Measurements from ENCODE around the gene IL23R.

Gene IL23R

DNA sequence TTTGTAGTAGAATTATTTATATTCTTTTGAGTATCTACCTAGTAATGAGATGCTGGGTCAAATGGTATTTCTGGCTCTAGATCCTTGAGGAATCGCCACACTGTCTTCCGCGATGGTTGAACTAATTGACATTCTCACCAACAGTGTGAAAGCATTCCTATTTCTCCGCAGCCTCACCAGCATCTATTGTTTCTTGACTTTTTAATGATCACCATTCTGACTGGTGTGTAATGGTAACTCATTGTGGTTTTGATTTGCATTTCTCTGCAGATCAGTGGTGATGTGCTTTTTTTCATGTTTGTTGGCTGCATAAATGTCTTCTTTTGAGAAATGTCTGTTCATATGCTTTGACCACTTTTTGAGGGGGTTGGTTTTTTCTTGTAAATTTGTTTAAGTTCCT lies 15.3 kb upstream of the IL23R start:
- no peak for DNase-seq

DNA sequence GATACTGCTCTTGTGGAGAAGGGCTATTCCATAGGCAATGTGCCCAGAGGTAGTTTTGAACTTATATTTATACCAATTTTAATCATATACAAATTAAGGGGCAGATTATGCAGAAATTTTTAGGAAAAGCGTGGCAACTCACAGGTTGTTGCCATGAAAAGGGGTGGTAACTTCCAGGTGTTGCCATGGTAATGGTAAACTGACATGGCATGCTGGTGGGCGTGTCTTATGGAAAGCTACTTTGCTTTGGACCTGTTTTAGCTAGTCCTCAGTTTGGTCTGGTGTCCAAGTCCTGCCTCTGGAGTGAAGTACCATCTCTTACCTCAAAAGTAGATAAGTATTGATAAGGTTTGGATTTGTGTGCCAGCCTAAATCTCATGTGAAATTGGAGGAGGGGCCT lies 7.9 kb upstream of the IL23R start:
- no peak for DNase-seq

DNA sequence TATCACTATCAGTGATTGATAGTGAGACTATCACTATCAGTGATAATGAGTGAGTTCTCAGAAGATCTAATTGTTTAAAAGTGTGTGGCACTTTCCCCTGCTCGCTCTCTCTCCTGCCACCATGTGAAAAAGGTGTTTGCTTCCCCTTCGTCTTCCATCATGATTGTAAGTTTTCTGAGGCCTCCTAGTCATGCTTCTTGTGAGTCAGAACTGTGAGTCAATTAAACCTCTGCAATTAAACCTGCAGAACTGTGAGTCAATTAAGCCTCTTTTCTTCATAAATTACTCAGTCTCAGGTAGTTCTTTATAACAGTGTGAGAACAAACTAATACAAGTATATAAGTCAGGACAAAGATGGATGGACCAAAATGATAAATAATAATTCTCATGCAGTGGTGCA lies 7.0 kb upstream of the IL23R start:
- no peak for DNase-seq

DNA sequence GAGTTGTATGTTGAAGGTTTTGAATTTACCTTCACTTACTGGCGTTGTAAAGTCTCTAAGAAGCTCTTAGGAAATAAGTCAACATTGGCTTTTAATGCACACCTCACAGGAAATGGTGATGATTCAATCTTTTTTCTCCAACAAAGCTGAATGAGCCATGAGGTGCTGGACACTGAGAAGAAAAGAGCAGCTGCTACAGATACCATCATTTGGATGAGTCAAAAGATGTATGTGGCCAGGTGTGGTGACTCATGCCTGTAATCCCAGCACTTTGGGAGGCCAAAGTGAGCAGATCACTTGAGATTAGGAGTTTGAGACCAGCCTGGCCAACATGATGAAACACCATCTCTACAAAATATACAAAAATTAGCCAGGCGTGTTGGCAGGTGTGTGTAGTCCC lies 3.3 kb upstream of the IL23R start:
- peak in 1 of 2 experiments; percentile 42 for DNase-seq

DNA sequence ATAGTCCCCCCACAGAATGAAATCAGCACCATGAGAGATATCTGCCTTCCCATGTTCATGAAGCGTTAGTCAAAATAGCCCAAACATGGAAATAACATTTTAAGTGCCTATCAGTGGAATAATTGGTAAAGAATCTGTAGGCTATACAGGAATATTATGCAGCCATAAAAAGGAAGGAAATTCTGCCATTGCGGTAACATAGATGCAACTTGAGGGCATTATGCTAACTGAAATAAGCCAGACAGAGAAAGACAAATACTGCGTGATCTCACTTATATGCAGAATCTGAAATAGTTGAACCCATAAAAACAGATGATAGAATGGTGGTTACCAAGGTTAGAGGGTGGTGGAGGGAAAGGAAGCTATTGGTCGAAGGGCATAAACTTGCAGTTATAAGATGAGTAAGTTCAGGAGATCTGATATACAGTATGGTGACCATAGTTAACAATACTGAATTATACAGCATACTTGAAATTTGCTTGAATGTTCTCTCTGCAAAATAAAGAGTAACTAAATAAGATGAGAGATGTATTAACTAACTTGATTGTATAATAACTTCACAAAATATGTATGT lies 699 bp upstream of the IL23R start:
- DNase-seq, result no peak

DNA sequence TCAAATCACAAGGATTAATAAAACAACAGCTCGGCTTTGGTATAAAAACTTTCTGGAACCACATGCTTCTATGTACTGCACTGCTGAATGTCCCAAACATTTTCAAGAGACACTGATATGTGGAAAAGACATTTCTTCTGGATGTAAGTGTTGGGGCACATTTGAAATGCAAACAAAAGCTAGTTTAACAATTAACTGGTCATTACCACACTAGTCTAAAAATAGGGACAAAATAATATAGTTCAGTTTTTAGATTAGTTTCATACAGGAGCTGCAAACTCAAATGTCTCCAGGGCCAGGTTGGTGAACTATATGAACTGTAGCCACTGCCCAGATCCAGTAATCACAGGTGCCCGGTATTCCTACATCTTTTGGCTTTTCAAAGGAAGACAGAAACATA lies 3.2 kb downstream of the IL23R start:
- no peak for DNase-seq

DNA sequence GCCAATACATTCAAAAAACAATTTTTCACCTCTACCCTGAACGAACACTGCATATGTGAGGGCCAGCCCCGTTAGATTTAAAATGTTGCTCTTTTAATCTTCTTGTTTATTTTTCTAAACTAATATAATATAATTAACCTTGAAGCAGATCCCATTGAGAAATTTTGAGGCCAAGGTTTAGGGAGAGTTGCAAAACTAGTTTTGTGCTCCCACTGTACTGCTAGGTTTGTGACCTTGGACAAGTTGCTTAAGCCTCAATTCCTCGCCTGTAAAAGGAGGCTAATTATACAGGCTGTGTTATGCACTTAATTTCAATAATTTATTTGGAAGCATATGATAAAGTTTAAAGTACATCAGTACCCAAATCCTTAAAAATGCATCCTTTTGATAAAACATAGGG lies 3.7 kb downstream of the IL23R start:
- DNase-seq, result no peak

DNA sequence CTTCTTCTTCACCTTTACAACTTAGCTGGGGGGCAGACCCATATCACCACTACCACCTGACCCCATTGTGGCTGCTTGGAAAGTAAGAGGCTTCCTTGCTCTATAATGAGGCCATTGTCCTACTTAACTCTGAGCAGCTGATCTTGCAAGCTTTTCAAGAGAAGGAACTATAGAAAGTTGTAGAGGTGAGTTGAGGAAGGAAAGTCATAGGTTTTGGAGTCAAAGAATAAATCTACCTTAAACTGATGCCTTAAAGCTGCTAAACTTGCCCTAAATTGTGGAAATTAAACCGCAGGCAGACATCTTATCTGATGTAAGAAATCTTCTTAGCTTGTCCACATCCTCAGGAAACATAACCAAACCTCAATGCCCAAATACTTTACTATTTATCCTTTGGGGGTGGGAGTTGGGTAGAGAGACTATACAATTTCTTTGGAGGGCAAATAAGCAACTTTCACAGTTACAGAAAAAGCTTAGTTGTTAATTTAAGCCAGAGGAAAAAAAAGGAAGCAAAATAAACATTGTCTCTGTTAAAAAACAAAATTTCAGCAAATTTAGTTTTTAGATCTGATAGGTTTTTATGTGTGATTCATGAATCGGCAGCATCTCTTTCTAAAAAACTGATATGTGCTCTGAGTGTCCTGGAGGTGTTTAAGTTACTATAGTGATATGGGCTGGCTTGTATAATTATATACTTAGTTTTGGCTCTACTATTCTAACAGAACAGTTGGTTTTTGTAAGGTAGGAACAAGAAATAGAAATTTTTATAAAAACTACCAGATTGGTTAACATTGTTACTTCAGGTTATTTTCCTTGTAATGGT lies 4.7 kb downstream of the IL23R start:
- no peak for DNase-seq

DNA sequence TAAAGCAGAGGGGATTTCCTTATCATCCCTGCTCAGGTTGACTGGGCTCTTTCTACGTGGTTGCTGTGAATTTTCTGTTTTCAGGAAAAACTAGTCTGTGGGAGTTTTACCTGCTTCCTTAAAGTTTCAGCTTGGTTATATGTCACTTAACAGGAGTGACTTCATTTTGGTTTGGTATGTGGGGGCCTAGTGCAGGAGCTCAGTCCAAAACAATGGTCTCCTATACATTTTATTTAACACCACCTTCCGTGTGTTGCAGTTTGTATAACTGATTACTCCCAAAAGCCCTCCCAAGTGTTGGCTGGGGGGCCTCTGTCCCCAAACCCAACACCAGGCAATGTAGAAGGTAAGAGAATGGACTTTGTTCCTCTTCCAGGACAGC lies 5.3 kb downstream of the IL23R start:
- no peak for DNase-seq

DNA sequence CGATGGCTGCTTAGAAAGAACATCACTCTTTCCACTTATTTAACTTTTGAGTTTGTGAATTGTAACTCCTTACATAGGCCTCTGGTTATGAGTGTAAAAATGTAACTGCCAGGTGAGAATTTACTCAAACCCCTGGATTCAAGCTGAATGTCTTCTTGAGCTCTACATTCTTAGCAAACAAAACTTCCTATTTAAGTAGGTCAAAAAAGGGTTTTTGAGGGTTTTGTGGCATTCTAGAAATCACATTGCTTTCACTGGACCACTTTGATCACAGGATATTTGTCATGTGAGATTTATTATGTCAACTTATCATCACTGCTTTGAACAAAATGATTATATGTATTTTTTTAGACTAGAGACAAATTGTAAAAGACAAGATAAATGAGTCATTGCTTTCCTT lies 5.7 kb downstream of the IL23R start:
- DNase-seq, result no peak

DNA sequence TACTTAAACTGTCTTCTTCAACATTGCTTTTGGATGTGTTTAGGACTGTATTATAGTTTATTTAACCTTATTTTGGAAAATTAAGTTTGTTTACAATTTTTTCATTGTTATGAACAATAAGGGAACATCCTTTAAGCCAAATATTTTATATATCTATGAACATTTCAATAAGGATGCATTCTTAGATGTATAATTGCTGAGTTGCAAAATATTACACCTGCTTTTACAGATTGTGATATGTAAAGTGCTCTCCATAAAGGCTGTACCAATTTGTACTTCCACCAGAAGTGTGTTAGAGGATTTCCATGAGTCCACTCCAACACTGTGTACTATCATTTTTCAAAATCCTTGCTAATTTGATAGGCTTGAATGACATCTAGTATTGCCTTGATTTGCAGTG lies 7.7 kb downstream of the IL23R start:
- DNase-seq, result no peak

DNA sequence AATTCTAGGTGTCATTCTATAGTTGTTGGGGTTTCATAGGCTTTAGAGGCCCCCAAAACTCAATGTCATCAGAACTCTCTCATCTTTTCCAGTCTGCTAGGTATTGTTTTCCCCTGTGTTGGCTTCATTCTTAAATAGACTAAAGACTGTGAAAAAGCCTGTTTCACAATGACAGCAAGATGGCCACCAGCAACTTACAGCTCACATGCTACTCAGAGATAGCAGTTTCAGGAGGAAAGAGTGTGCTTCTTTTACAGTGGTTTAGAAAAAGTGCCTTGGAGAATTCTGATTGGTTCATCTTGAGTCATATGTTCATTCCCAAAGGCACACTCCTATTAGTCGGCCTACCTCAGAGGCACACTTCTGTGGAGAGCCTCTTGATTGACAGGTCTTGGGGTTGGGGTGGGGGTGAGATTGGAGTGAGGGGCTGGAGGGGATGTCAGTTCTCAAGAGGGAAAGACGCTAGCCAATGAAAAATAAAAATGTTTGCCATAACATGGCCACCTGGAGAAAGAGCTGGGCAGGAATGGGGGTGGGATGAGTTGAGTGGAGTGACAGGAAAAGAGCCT lies 8.5 kb downstream of the IL23R start:
- no peak for DNase-seq

DNA sequence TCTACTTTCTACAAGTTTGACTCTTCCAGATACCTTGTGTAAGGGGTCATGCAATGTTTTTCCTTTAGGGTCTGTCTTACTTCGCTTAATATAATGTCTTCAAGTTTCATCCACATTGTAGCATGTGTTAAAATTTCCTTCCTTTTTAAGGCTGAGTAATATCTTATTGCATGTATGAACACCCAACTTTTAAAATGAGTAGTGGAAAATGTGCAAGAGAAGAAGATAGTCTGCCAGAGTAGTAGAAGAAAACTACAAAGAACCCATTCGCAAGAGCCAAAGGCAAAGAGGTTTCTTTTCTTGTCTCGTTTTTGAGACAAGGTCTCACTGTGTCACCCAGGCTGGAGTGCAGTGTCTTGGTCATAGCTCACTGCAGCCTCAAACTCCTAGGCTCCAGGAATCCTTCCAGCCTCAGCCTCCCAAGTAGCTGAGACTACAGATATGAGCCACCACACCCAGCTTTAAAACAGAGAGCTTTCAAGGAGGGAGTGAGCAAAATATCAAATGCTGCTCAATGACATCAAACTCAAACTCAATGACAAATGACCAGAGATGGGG lies 9.4 kb downstream of the IL23R start:
- DNase-seq, result no peak

DNA sequence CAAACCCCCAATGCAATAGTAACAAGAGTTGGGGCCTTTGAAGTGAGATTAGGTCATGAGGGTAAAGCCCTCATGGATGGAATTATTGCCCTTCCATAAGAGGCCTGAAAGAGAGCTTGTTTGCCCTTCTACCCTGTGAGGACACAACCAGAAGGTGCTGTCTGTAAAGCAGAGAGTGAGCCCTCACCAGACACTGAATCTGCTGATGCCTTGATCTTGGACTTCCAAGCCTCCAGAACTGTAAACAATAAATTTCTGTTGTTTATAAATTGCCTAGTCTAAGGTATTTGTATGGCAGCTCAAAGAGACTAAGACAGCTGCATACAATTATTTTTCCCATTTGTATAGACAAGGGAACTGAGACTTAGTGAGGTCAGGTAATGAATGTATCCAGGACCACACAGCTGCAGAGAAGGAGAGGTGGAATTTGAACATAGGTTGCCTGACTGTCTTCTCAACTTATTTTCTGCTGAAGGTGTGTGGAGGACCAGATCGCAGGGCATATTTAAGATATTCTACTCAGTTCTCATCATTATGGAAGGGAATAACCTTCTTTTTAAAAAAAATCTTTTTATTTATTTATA lies 18.7 kb downstream of the IL23R start:
- no peak for DNase-seq

DNA sequence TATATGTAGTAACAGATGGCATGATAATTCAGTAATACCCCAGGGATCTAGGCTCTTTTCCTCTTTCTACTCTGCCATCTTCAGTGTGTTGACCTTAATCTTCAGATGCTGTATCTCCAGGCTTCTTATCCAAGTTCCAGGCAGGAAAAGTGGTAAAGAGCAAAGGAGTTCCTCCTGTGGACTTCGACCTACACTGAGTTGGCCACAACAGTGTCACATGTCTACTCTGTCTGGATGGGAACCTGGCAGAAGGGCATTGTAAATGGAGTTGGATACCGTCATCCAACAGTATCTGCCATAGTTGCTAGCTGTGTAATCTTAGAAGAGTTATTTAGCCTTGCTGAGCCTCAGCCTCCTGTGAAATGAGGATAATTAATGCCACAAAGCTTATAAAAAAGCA lies 21.9 kb downstream of the IL23R start:
- no peak for DNase-seq

DNA sequence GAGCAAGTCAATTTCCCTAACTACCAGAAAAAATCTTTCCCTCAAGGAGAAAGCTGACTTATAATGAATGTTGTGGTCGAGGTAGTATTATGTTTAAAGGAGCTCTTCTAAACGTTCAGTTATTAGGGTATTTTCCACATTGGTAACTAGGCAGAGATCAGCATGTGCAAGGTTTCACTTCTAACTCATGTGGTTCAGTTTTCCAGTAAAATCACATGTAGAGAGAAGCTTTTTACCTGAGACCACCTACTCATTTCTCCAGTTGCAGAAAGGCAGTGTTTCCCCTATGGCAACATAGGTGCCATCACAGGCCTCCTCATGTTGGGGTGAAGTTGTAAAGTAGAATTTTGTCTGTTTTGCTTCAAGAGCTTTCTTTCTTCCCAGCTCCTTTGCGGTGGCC lies 23.7 kb downstream of the IL23R start:
- no peak for DNase-seq

DNA sequence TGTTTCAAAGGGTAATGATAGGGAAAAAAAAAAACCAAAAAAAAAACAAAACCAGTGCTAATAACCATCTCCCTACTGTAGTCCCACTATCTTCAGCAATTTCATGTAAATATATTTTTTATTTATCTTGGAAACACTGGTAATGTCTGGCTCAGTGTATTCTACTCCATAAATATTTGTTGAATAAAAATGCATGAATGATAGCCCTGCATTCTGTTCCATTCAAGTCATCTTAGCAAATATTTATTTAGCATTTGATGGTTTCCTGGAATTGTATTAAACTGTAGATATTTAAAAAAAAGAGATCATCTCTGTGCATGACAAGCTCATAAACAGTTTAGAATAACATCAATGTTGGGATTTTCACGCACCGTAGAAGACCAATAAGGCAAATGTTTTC lies 24.2 kb downstream of the IL23R start:
- DNase-seq, result no peak

DNA sequence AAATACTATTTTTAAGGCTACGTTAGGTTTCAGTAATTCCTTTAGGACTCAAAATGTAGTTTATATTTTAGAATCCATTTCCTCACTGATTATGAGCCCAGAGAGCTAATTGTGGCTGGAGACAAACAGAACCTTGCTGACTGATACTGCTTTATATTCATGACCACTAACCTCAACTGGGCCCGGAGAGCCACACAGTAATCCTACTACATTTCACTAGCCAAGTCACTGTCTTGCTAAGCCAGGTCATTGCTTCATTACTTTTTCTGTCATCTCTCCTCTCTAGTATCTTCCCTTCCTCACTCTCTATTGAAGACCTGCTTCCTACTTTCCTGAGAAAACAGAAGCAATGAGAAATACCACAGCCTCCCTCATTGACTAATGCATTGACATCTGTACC lies 24.7 kb downstream of the IL23R start:
- DNase-seq, result no peak

DNA sequence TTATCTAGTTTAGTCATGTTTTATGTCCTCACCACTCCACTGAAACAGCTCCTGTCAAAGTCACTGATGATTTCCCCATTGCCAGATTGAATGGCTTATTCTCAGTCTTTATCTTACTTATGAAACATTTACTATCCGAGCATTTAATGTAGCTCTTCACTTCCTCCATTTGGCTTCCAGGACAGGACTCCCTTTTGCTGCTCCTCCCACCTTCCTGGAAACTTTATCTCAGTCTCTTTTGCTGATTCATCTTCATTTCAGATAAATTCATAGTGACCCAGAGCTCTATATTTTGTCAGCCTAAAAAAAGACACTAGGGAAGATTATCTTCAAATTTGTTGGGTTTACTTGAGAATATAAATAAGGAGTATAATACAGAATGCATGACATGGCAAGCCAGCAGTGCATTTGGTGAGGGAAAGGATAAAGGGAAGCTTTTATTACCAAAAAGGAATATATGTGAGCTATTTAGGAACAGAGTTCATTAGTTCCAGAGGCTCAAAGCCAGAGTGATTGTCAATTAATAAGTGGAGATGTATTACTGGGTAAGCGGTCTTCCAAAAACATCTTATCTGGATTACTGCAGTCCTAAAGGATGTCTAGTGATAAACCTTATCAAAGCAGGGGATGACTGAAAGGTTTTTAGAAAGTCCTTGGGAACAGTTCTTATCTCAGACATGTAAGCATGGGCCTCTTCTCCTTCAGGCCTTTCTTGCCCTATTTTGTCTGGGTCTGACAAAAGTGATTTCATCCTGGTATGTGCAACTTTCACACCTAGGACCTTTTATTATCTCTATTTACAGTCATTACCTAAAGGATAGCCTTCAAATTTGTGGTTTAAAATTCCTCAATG lies 25.6 kb downstream of the IL23R start:
- no peak for DNase-seq

DNA sequence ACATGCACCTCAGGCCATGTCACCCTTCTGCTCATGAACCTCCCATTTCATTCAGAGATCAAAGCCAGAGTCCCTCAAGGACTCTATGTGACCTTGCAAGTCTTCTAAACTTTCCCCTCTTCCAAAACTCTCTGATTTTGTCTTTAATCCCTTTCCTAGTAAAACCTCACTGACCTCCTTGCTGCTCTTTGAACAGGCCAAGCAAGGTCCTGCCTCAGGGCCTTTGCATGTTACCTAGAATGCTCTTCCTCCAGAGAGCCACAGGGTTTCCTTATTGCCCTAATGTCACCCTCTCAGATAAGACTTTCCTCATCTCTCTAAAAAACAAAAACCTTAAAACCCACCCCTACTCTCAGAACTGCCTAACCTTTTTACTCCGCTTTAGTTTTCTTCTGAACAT lies 26.6 kb downstream of the IL23R start:
- no peak for DNase-seq

DNA sequence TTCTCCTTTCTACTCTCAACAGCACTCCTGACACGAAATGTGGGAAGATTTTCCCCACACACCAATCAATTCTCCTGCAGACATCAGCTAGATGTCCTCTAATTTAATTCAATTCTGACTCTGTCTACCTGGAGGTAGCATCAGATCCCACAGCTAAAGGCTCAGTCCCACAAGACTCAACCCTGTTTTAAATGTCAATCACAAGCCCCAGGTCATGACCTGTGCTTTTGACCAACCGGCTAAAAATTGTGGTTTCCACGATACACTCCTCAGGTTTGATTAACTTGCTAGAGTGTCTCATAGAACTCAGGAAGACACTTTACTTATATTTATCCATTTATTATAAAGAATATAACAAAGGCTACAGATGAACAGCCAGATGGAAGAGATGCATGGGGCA lies 27.4 kb downstream of the IL23R start:
- DNase-seq, result no peak

DNA sequence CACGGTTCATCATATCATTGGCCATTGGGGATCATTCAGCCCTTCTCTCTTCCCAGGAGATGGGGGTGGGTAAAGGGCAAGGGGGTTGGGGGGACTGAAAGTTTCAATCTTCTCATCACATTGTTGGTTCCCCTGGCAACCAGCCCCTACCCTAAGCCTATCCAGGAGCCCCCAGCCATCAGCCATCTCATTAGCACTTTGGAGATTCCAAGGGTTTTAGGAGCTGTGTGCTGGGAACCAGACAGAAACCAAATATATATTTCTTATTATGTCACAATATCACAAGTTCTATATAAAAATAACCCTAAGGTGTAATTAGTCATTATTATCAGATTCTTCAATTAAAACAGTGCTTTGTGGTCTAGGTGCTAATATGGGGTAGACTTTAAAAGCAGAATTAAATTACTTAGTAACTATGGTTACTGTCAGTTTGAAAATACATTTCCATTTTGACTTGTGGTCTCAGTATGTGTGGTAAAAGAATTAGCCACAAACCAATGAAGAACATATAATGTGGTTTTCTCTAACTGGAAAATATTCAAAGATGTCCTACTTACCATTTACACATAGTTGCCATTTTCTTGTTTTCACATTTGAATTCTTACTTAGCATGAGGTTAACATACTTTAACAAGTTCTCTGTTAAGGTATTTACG lies 28.1 kb downstream of the IL23R start:
- DNase-seq, result no peak

All from stimulated activated CD4-positive, alpha-beta T cell treated with anti-CD3 and anti-CD28 coated beads, Interleukin-4, amount 100 ng/mL, for 4 hours (primary cell).